GM23248 (cell line): ENCODE data around the gene TMEM267. TPM values are rescaled to one million over a fixed set of nuclear protein-coding genes. Genes with fewer than 3 reads are reported as not detected.
A peak's percentile ranks its signal among the peaks of the same experiment; 100 is the strongest.

Experiments used
- DNase-seq: peaks from one replicate; pipeline ENCODE4 v3.0.0-alpha.2; 2015
- H2AFZ ChIP-seq: fragments of 200-600 bp; sonication (generic); 2 replicates; pipeline ENCODE4 v1.6.1; 2016; ENCODE audit warnings: antibody characterized with exemption
- H3F3A ChIP-seq: fragments of 200-600 bp; sonication (generic); 2 replicates; pipeline ENCODE4 v1.6.1; 2016; ENCODE audit warnings: mild to moderate bottlenecking, antibody characterized with exemption, mixed run types; ENCODE audit not compliant: insufficient read depth
- H3K27ac ChIP-seq: fragments of 200-600 bp; sonication (generic); 2 replicates; pipeline ENCODE4 v1.5.1; 2016; ENCODE audit warnings: mild to moderate bottlenecking
- H3K27me3 ChIP-seq: fragments of 200-600 bp; sonication (generic); replicated peaks from 2 replicates; pipeline ENCODE4 v1.6.1; 2016; ENCODE audit warnings: mild to moderate bottlenecking; ENCODE audit not compliant: insufficient read depth
- H3K36me3 ChIP-seq: fragments of 200-600 bp; sonication (generic); 2 replicates; pipeline ENCODE4 v1.6.1; 2016; ENCODE audit warnings: low read depth, mild to moderate bottlenecking
- H3K4me1 ChIP-seq: fragments of 200-600 bp; sonication (generic); 2 replicates; pipeline ENCODE4 v1.6.1; 2016; ENCODE audit warnings: mild to moderate bottlenecking; ENCODE audit not compliant: insufficient read depth
- H3K4me2 ChIP-seq: fragments of 200-600 bp; sonication (generic); one replicate; pipeline ENCODE4 v1.6.1; 2016; ENCODE audit warnings: mild to moderate bottlenecking; ENCODE audit not compliant: unreplicated experiment
- H3K4me3 ChIP-seq: fragments of 200-600 bp; sonication (generic); 2 replicates; pipeline ENCODE4 v1.5.1; 2016; ENCODE audit warnings: mild to moderate bottlenecking
- H3K79me2 ChIP-seq: fragments of 200-600 bp; sonication (generic); 2 replicates; pipeline ENCODE4 v1.6.1; 2016; ENCODE audit warnings: mild to moderate bottlenecking; ENCODE audit not compliant: insufficient read depth
- H3K9ac ChIP-seq: fragments of 200-600 bp; sonication (generic); 2 replicates; pipeline ENCODE4 v1.6.1; 2016; ENCODE audit warnings: mild to moderate bottlenecking
- H3K9me2 ChIP-seq: fragments of 200-600 bp; sonication (generic); 2 replicates; pipeline ENCODE4 v1.6.1; 2016; ENCODE audit warnings: mixed run types, mild to moderate bottlenecking, moderate library complexity; ENCODE audit not compliant: insufficient read depth
- H3K9me3 ChIP-seq: fragments of 200-600 bp; sonication (generic); one replicate; pipeline ENCODE4 v1.6.1; 2017; ENCODE audit warnings: low read depth
- H4K20me1 ChIP-seq: fragments of 200-600 bp; sonication (generic); 2 replicates; pipeline ENCODE4 v1.6.0; 2016; ENCODE audit not compliant: insufficient read depth
- EZH2 ChIP-seq: fragments of 200-600 bp; sonication (generic); IDR thresholded peaks from 2 replicates; pipeline ENCODE4 v1.6.1; 2018; ENCODE audit warnings: antibody characterized with exemption, mild to moderate bottlenecking; ENCODE audit not compliant: insufficient read depth, poor library complexity, severe bottlenecking
- EZH2phosphoT487 ChIP-seq: fragments of 200-600 bp; sonication (generic); IDR thresholded peaks from 2 replicates; pipeline ENCODE4 v1.6.1; 2018; ENCODE audit warnings: antibody characterized with exemption, moderate library complexity, mild to moderate bottlenecking, low read depth; ENCODE audit not compliant: insufficient read depth
- WGBS, 2 experiments: methylation state at CpG; one replicate each; pipeline ENCODE4 v1.1.6; 2015 to 2017; ENCODE audit warnings: low lambda C conversion rate in 2 of 2, low coverage in 1 of 2; ENCODE audit errors: missing lambda C conversion rate in 2 of 2; 5-methylcytosine and 5-hydroxymethylcytosine counted together
- in situ Hi-C: fragments of 300-500 bp; cut with MboI; formaldehyde crosslinking; loops from 2 replicates; pipeline ENCODE4 v1.15.0; 2020
- polyA plus RNA-seq: library from polyadenylated mRNA; unstranded; fragments of >200 nt; fragmentation: Nextera tagmentation; extraction: Ambion mirVana; gene quantifications from 2 replicates; pipeline ENCODE4 v1.2.1, GENCODE V29; 2016
- total RNA-seq: library from RNA; depleted of rRNA; stranded (reverse); fragments of >200 nt; shearing (Covaris generic); gene quantifications from 2 replicates; pipeline ENCODE4 v1.2.3, GENCODE V29; 2014

TMEM267 gene
- total and polyA plus RNA-seq, 2 experiments from 2014 or later, result 41.1 to 47.2 TPM

GRCh38 chr5:43485406-43485805 lies 1.7 kb upstream of the TMEM267 start:
- peaks cover 13% of the 10 kb centered on the region for H3K4me1 ChIP-seq
- no peak overlapping the region for H3K9ac ChIP-seq
- H3K79me2 ChIP-seq, result peaks cover 25% of the 10 kb centered on the region
- peaks cover 22% of the 10 kb centered on the region for H3F3A ChIP-seq
- H3K9me2 ChIP-seq, result no peaks in the 10 kb centered on the region
- 75 to 94% methylated on average over 2 of the region's 2 CpGs for WGBS, 2 experiments
- H3K4me2 ChIP-seq, result no peak overlapping the region
- peak overlapping the region; percentile 25; the same call in 1 of the 2 replicates for H2AFZ ChIP-seq
- peak; percentile 27 for DNase-seq
- H3K27me3 ChIP-seq, result no peaks in the 10 kb centered on the region
- TF ChIP-seq EZH2 (no peak), EZH2phosphoT487 (no peak)
- in situ Hi-C loops, result no loop called here
- H4K20me1 ChIP-seq, result no peaks in the 10 kb centered on the region
- peak overlapping the region; percentile 95 for H3K27ac ChIP-seq
- H3K4me3 ChIP-seq, result no peak overlapping the region
- no peaks in the 10 kb centered on the region for H3K36me3 ChIP-seq
- no peaks in the 10 kb centered on the region for H3K9me3 ChIP-seq

- H3K9ac ChIP-seq, result peak overlapping the region; percentile 95
- peak overlapping the region; percentile 95 for H3K27ac ChIP-seq
- 4 to 5% methylated on average over 27 to 32 of the region's 32 CpGs for WGBS, 2 experiments
- H3K36me3 ChIP-seq, result no peaks in the 10 kb centered on the region
- H3K4me1 ChIP-seq, result peaks cover 13% of the 10 kb centered on the region
- DNase-seq, result peak; percentile 96
- H3F3A ChIP-seq, result peaks cover 22% of the 10 kb centered on the region
- no peaks in the 10 kb centered on the region for H3K9me3 ChIP-seq
- no peaks in the 10 kb centered on the region for H4K20me1 ChIP-seq
- in situ Hi-C loops, result no loop called here
- no peaks in the 10 kb centered on the region for H3K27me3 ChIP-seq
- H2AFZ ChIP-seq, result peak overlapping the region; percentile 83
- TF ChIP-seq EZH2phosphoT487, result no peak
- TF ChIP-seq EZH2, result no peak
- peaks cover 35% of the 10 kb centered on the region for H3K79me2 ChIP-seq
- H3K4me2 ChIP-seq, result peak overlapping the region; percentile 90
- peak overlapping the region; percentile 83 for H3K4me3 ChIP-seq
- H3K9me2 ChIP-seq, result no peaks in the 10 kb centered on the region
These were observed 613 bp upstream of the TMEM267 start for GRCh38 chr5:43484106-43484849.

DNA sequence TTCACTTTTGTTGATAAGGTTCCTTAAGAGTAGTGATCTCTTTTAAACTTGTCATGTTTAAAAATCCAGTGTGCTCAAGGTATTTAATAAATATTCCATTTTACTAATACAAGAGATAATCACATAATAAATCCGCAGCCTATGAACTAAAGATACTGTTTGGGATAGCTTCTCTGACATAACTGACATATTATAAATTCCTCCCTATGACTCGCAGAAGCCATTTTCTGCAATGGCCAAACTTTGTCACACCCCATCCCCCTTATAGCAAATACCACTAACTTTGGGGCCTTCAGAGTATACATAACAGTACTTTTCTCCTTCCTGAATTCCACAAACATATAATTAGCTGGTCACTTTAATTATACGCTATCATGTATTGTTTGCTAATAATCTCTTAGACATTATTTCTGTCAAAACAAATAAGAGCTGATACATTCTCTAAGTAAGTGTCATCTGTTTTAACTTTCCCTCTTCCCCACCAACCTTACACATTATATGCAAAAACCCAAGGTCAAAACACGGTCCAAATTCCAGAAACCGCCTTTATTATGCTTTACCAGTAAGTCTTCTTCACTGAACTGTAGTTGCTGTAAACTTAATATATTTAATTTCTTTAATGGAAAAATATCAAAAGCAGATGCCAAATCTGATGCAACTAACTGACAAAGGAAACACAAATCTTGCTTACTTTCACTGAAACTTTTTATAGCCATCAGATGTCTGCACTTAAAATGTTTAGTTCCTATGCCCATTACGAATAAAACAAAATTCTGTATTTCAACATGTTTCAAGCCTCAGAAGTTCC lies 971 bp downstream of the TMEM267 start:
- peak overlapping the region; percentile 90 for H3K4me2 ChIP-seq
- H3K27me3 ChIP-seq, result no peaks in the 10 kb centered on the region
- peaks cover 48% of the 10 kb centered on the region for H3K79me2 ChIP-seq
- peak; percentile 63 for DNase-seq
- peak overlapping the region; percentile 83 for H2AFZ ChIP-seq
- in situ Hi-C loops, result no loop called here
- peaks cover 22% of the 10 kb centered on the region for H3F3A ChIP-seq
- no peaks in the 10 kb centered on the region for H3K9me2 ChIP-seq
- H3K4me1 ChIP-seq, result peaks cover 13% of the 10 kb centered on the region
- H3K36me3 ChIP-seq, result no peaks in the 10 kb centered on the region
- peak overlapping the region; percentile 95 for H3K9ac ChIP-seq
- H4K20me1 ChIP-seq, result no peaks in the 10 kb centered on the region
- no peak for TF ChIP-seq EZH2phosphoT487
- TF ChIP-seq EZH2, result no peak
- no peaks in the 10 kb centered on the region for H3K9me3 ChIP-seq
- 26 to 30% methylated on average over 6 of the region's 6 CpGs for WGBS, 2 experiments
- H3K4me3 ChIP-seq, result peak overlapping the region; percentile 83
- peak overlapping the region; percentile 95 for H3K27ac ChIP-seq

- Histone ChIP-seq H3K9me3 (no peaks in the 10 kb centered on the region), H4K20me1 (no peaks in the 10 kb centered on the region), H3K27me3 (no peaks in the 10 kb centered on the region), H3K27ac (no peak overlapping the region), H2AFZ (no peak overlapping the region), H3K4me1 (no peaks in the 10 kb centered on the region), H3K79me2 (peaks cover 95% of the 10 kb centered on the region), H3K4me3 (no peak overlapping the region), H3F3A (no peaks in the 10 kb centered on the region), H3K9ac (no peak overlapping the region), H3K4me2 (no peak overlapping the region), H3K9me2 (no peaks in the 10 kb centered on the region), H3K36me3 (peaks cover 35% of the 10 kb centered on the region; the same call in 1 of the 2 replicates)
- WGBS, 2 experiments, result 97 to 99% methylated on average over 6 of the region's 6 CpGs
- no peak for DNase-seq
- TF ChIP-seq EZH2phosphoT487, result no peak
- in situ Hi-C loops, result no loop called here
These were observed 13.8 kb downstream of the TMEM267 start for GRCh38 chr5:43469671-43470391.
